Upper lobe of left lung (tissue), 6 donors: Measurements from ENCODE around the gene ADAMTS1. TPM values are rescaled to one million over a fixed set of nuclear protein-coding genes. Genes with fewer than 3 reads are reported as not detected.

Source experiments
- ATAC-seq, 2 donors: fragments of 200-7000 bp; cut with Tn5 transposase; one replicate each; pipeline ENCODE4 v1.9.1; 2022; ENCODE audit warnings: mild to moderate bottlenecking in 2 of 2, moderate library complexity in 2 of 2; ENCODE audit not compliant: low FRiP score in 2 of 2
- DNase-seq, 2 donors: peaks; one replicate each; pipeline ENCODE4 v3.0.0-alpha.2; 2019 to 2020
- H3K27ac ChIP-seq, 4 donors: fragments of 200-600 bp; sonication (generic); one replicate each; pipeline ENCODE4 v1.5.1; 2016 to 2019
- H3K27me3 ChIP-seq, 4 donors: fragments of 200-600 bp; sonication (generic); one replicate each; pipeline ENCODE4 v1.5.1; 2017 to 2019
- H3K36me3 ChIP-seq, 4 donors: fragments of 200-600 bp; sonication (generic); one replicate each; pipeline ENCODE4 v1.5.1; 2016 to 2019
- H3K4me1 ChIP-seq, 4 donors: fragments of 200-600 bp; sonication (generic); one replicate each; pipeline ENCODE4 v1.5.1; 2018 to 2019
- H3K4me3 ChIP-seq, 4 donors: fragments of 200-600 bp; sonication (generic); one replicate each; pipeline ENCODE4 v1.5.1; 2017 to 2019; ENCODE audit warnings: mild to moderate bottlenecking in 2 of 4, moderate library complexity in 1 of 4
- H3K9me3 ChIP-seq, 4 donors: fragments of 200-600 bp; sonication (generic); one replicate each; pipeline ENCODE4 v1.5.1; 2018 to 2019
- EP300 ChIP-seq, 4 donors: sonication (generic); formaldehyde crosslinking; IDR thresholded peaks; one replicate each; pipeline ENCODE4 v1.5.1; 2017; ENCODE audit warnings: antibody characterized with exemption in 4 of 4, control low read depth in 2 of 4
- POLR2A ChIP-seq, 4 donors: fragments of 450-650 bp; IDR thresholded peaks; one replicate each; pipeline ENCODE4 v1.5.1; 2016 to 2017; ENCODE audit warnings: antibody characterized with exemption in 4 of 4, mild to moderate bottlenecking in 2 of 4
- POLR2AphosphoS5 ChIP-seq, 2 donors: sonication (generic); formaldehyde crosslinking; IDR thresholded peaks; one replicate each; pipeline ENCODE4 v1.5.1; 2017; ENCODE audit warnings: antibody characterized with exemption in 2 of 2
- WGBS, 2 donors: methylation state at CpG; one replicate each; pipeline ENCODE4 v1.1.5; 2017 to 2018; 5-methylcytosine and 5-hydroxymethylcytosine counted together
- total RNA-seq, 6 donors: library from RNA; depleted of rRNA in 4 of 6; stranded (reverse); fragments of >200 nt in 4 of 6; gene quantifications; one replicate each; pipeline versions ENCODE4 v1.1.0 to v1.2.1, GENCODE V29; 2016 to 2021
- TF ChIP-seq, protein P1 (sequence below), 6 experiments: fragments of 450-650 bp in 4 of 6; fragments of 200-600 bp in 2 of 6; sonication (generic) in 2 of 6; IDR thresholded peaks; one replicate each; pipeline ENCODE4 v1.5.1; 2016 to 2019; ENCODE audit warnings: antibody characterized with exemption in 6 of 6
- donor health status: DM: no; HTN: no; CAD: no; lungs with moderate emphysema.
- donor health status: DM: no; HTN: yes; CAD: no; lungs with severe emphysema.

Gene ADAMTS1
- total RNA-seq, 6 donors from 2014 or later: 37.9 to 144 (median 58.4) TPM

DNA sequence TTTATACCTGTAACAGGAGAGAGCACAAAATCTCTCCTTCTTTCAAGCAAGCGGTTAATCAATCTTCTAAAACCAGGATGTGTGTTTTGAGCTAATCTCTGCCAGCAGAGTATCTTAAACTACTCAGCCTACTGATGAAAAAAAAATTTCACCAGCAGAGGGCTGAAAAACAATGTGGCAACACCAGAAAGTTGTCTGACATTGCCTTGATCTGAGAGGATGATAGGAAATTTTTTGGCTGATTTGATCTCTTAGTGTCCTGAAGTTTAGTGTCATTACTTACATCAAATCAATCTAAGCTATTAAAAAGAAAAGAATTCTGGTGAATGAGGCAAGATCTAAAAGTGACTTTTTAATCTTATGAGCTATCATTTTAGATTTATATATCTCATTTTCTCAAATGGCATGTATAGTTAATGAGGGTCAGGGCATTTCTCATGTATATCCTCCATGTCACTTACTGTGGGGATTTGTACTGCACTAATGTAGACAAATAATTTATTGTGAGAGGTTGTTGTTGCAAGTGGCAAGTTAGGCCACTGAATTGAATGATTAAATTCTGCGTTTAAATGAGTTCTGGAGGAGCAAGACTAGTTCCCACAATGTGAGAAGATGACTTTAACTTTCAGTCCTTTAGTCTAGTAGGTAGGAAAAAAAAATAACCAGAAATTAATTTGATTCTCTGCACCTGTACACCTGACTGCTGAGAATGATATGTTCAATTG, 10.9 kb downstream of the ADAMTS1 start:
- H3K27ac ChIP-seq: no peak overlapping the region
- no peak for DNase-seq
- WGBS, 2 donors: 86 to 91% methylated on average over 2 of the region's 2 CpGs
- H3K27me3 ChIP-seq: no peaks in the 10 kb centered on the region
- ATAC-seq: peak in 1 of 2 donors; percentile 37
- H3K4me1 ChIP-seq: no peaks in the 10 kb centered on the region
- H3K36me3 ChIP-seq: peaks cover 0 to 35% (median 16%) of the 10 kb centered on the region in 4 donors
- TF ChIP-seq POLR2A (IDR thresholded peaks at IDR 0.05): no peak
- TF ChIP-seq POLR2AphosphoS5 (IDR thresholded peaks at IDR 0.05): no peak
- TF ChIP-seq, protein P1, sequence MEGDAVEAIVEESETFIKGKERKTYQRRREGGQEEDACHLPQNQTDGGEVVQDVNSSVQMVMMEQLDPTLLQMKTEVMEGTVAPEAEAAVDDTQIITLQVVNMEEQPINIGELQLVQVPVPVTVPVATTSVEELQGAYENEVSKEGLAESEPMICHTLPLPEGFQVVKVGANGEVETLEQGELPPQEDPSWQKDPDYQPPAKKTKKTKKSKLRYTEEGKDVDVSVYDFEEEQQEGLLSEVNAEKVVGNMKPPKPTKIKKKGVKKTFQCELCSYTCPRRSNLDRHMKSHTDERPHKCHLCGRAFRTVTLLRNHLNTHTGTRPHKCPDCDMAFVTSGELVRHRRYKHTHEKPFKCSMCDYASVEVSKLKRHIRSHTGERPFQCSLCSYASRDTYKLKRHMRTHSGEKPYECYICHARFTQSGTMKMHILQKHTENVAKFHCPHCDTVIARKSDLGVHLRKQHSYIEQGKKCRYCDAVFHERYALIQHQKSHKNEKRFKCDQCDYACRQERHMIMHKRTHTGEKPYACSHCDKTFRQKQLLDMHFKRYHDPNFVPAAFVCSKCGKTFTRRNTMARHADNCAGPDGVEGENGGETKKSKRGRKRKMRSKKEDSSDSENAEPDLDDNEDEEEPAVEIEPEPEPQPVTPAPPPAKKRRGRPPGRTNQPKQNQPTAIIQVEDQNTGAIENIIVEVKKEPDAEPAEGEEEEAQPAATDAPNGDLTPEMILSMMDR (IDR thresholded peaks at IDR 0.05): peak in 2 of 6 experiments; percentile 10 to 14
- TF ChIP-seq EP300 (IDR thresholded peaks at IDR 0.05): no peak
- no peaks in the 10 kb centered on the region for H3K9me3 ChIP-seq
- no peak overlapping the region for H3K4me3 ChIP-seq

DNA sequence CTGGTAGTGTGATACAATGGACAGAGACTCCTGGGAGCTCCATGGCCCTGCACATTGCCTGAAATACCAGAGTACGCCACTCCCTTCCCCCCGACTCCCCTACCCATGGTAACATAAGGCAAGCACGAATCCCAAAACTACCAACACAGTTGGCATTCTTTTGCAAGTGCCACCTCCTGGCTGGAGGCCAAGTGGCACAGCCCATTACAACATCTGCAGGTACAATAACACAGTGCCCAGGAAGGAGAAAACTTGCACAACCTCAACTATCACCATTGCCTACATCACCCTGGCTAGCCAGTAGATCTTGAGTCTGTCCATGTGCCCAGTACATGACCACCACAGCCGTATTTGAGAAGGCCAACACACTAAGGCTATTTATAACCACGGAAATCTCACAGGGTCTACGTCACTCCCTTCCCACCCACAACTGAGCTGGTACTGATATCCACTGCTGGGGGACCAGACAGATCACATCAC, 11.7 kb downstream of the ADAMTS1 start:
- peaks cover 0 to 27% (median 13%) of the 10 kb centered on the region in 4 donors for H3K36me3 ChIP-seq
- no peaks in the 10 kb centered on the region for H3K9me3 ChIP-seq
- DNase-seq (no peak), ATAC-seq (peak; percentile 28 to 59)
- TF ChIP-seq POLR2AphosphoS5 (IDR thresholded peaks at IDR 0.05) (no peak), EP300 (IDR thresholded peaks at IDR 0.05) (no peak)
- TF ChIP-seq, protein P1 (IDR thresholded peaks at IDR 0.05): no peak
- H3K27ac ChIP-seq: no peak overlapping the region
- no peak overlapping the region for H3K4me3 ChIP-seq
- no peaks in the 10 kb centered on the region for H3K27me3 ChIP-seq
- WGBS, 2 donors: 76 to 91% methylated on average over 6 of the region's 6 CpGs
- no peaks in the 10 kb centered on the region for H3K4me1 ChIP-seq

DNA sequence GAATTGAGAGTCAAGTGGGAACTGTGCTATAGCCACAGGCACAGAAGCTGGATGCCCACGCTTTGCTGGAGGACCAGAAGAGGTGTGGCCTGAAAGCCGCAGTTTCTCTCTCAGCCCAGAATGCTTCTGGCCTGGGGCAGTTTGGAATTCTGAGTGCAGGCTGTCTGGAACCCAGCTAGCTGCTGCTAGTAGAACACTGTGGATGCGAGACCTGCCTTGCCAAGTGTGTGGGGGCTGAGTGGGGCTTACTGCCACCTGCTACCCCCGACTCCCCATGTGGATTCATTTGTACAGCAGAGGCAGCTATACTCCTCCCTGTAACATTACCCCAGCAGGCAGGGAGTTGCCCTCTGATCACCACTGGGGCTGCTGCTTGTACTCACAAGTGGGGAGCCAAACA, 12.2 kb downstream of the ADAMTS1 start:
- 93 to 97% methylated on average over 4 of the region's 4 CpGs for WGBS, 2 donors
- ATAC-seq (peak in 1 of 2 donors; percentile 25), DNase-seq (no peak)
- Histone ChIP-seq H3K27me3 (no peaks in the 10 kb centered on the region), H3K4me3 (no peak overlapping the region), H3K27ac (no peak overlapping the region), H3K9me3 (no peaks in the 10 kb centered on the region), H3K4me1 (no peaks in the 10 kb centered on the region), H3K36me3 (peaks cover 0 to 22% (median 10%) of the 10 kb centered on the region in 4 donors)
- TF ChIP-seq EP300 (IDR thresholded peaks at IDR 0.05) (no peak), POLR2AphosphoS5 (IDR thresholded peaks at IDR 0.05) (no peak), POLR2A (IDR thresholded peaks at IDR 0.05) (no peak)
- TF ChIP-seq, protein P1 (IDR thresholded peaks at IDR 0.05): no peak

DNA sequence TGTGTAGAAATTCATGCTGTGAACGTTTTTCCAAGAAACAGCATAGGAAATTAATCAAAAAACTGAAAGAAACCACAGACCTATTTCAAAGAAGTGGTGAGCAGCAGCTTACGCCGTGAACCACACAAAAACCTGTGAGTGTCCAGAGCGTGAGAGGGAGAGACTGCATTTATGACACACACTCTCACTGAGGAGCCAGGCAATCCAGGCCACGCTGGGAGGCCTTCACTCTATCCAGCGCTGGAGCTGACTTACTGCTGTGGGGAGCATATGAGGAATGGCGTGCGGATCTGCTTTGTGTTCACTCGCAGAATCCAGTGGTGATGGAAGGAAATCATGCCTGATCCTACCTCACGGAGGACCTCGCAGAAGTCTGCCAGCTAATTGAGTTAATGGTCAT, 12.7 kb downstream of the ADAMTS1 start:
- no peaks in the 10 kb centered on the region for H3K27me3 ChIP-seq
- DNase-seq (no peak), ATAC-seq (no peak)
- TF ChIP-seq, protein P1 (IDR thresholded peaks at IDR 0.05): no peak
- no peak for TF ChIP-seq EP300 (IDR thresholded peaks at IDR 0.05)
- no peak for TF ChIP-seq POLR2A (IDR thresholded peaks at IDR 0.05)
- no peak for TF ChIP-seq POLR2AphosphoS5 (IDR thresholded peaks at IDR 0.05)
- no peaks in the 10 kb centered on the region for H3K9me3 ChIP-seq
- WGBS, 2 donors: 78 to 85% methylated on average over 9 to 11 of the region's 11 CpGs
- H3K36me3 ChIP-seq: peaks cover 0 to 17% (median 6%) of the 10 kb centered on the region in 4 donors
- no peaks in the 10 kb centered on the region for H3K4me1 ChIP-seq
- H3K27ac ChIP-seq: no peak overlapping the region
- no peak overlapping the region for H3K4me3 ChIP-seq

DNA sequence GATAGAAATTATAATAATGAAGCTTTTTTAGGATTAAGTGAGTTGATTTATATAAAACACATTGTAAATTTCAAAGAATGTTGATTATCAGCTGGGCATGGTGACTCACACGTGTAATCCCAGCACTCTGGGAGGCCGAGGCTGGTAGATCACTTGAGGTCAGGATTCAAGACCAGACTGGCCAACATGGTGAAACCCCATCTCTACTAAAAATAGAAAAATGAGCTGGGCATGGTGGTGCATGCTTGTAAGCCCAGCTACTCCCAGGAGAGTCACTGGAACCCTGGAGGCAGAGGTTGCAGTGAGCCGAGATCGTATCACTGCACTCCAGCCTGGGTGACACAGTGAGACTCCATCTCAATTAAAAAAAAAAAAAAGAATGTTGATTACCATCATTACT, 18.4 kb downstream of the ADAMTS1 start:
- H3K4me3 ChIP-seq: no peak overlapping the region
- no peaks in the 10 kb centered on the region for H3K9me3 ChIP-seq
- H3K27ac ChIP-seq: no peak overlapping the region
- WGBS, 2 donors: 90 to 98% methylated on average over 4 of the region's 4 CpGs
- no peaks in the 10 kb centered on the region for H3K4me1 ChIP-seq
- DNase-seq: no peak
- no peaks in the 10 kb centered on the region for H3K36me3 ChIP-seq
- H3K27me3 ChIP-seq: no peaks in the 10 kb centered on the region
- no peak for ATAC-seq
- TF ChIP-seq POLR2AphosphoS5 (IDR thresholded peaks at IDR 0.05) (no peak), EP300 (IDR thresholded peaks at IDR 0.05) (no peak), POLR2A (IDR thresholded peaks at IDR 0.05) (no peak)
- TF ChIP-seq, protein P1 (IDR thresholded peaks at IDR 0.05): no peak
